Measurements from ENCODE around the gene EGFR.
A peak's percentile ranks its signal among the peaks of the same experiment; 100 is the strongest.
"Not testable (repeated sequence)": the region's sequence is repeated elsewhere in the genome, so short reads cannot be mapped to it uniquely, and the experiment has no call there.

EGFR gene

DNA sequence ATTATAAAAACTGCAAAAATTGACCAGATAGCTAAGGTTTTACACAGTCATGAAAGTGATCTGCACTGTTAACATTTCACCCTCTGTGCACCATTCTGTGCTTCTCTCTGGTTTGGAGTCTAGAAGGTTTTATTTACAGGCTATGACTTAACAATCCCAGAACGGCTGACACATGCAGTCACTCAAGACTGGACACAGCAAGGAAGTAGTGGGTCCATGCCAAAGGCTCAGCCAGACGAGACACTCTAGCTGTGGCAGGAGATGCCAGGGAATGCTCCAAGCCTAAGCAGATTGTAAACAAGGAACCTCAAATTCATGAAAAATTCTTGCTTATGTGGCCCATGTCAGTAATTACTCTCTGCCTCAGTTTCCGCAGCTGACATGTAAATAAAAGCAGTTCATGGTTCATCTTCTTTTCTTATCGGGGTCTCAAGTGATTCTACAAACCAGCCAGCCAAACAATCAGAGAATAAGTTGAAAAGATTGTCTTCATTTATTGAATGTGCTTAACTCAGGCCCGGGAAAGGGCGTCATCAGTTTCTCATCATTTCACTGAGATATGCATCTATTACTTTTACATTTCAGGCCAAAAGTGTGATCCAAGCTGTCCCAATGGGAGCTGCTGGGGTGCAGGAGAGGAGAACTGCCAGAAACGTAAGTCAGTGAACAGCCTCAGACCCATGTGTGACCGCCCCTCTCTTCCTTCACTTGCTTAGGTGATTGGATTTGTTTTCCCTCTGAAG is 132.1 kb downstream of the EGFR start:
- no peak for DNase-seq

DNA sequence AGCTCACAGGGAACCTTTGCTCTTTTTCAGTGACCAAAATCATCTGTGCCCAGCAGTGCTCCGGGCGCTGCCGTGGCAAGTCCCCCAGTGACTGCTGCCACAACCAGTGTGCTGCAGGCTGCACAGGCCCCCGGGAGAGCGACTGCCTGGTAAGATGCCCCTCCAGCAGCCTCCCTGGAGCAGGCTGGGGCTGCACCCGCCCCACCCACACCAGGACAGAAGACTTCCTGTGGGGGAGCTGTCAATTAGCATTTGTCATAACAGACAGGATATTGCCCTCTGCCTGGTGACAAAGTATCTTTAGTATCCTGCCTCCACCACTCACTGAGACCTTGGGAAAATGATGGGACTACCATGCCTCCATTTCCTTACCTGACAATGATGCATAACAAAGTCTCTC is 133.7 kb downstream of the EGFR start:
- no peak for DNase-seq

DNA sequence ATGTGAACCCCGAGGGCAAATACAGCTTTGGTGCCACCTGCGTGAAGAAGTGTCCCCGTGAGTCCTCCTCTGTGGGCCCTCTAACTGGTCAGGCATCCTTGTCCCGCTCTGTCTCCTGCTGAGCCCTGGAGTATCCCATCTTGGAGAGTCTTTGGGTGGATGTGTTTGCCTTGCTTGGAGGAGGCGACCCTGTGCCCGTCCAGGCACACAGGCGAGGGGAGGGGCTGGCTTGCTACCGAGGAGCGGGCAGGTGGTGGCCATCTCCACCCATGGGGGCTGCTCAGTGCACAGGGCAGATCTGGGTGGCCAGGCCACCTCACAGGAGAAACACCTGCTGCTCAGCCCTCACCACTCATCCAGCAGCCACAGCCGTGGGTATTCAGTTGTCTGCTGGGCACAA is 135.3 kb downstream of the EGFR start:
- no peak for DNase-seq

DNA sequence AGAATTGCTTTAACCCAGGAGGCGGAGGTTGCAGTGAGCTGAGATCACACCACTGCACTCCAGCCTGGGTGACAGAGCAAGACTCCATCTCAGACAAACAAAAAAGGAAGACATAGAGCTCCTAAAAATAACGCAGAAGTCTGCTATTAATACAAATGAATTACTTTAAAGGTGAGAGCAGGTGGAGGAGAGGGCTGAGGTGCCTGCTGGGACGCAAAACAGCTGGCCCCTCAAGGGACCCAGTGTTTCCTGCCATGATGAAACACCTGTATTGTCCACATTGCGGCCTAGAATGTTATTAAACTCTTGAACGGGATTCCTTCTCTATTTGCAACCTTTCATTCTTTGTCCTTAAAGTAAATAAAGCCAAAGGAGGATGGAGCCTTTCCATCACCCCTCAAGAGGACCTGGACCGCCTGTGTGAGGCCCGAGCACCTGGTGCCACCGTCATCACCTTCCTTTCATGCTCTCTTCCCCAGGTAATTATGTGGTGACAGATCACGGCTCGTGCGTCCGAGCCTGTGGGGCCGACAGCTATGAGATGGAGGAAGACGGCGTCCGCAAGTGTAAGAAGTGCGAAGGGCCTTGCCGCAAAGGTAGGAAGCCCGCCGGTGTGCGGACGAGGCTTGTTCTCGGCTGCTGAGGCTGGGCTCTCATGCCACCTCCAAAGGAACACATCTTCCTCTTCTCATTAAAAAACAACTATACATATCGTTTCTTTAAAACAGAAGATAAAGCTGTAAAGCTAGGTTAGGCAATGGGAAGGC is 136.7 kb downstream of the EGFR start:
- DNase-seq, result no peak

DNA sequence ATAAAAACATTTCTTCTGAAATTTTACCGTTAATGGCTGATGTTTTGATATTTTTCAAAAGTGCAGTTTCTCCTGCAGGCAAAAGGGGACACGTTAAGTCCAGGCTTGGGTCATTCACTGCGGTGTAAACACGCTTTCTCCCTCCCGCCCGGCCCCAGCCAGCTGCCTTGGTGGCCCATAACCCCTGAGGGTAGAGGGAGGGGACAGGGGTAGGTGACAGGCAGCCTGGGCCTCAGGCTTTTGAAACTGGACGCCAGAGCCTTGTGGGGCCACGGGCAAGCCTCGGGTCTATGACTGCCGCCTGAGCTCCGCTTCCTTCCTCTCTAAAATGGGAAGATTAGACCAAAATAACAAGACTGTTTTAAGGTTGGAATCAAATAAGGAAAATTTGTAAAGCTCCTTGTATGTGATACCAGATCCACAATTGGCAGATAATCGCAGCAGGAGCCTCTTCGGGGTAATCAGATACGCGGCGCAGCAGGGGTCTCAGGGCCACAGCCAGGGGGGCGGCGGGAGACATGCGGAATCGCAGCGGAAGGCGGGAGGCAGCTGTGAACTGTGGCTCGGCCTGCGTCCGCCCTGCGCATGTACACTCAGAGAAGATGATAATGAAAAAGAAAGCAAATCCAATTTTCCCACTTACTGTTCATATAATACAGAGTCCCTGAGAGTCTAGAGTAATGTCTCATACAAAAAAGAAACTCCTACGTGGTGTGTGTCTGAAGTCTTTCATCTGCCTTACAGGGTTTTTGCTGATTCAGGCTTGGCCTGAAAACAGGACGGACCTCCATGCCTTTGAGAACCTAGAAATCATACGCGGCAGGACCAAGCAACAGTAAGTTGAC is 138.3 kb downstream of the EGFR start:
- no peak for DNase-seq

DNA sequence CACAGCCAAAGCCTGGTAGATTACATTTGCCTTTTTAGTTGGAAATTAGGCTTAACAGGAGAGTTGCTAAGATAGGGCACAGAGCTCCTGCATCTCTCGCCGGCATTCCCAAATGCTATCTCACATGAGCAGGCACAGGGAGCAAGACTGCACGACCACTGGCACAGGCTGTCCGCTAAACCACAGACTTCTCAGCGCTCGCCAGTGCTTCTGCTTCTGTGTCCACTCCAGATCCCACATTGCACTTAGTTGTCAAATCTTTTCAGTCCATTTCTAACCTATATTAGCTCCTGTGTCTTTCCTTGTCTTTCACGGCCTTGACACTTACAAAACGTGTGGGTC is 138.9 kb downstream of the EGFR start:
- no peak for DNase-seq

DNA sequence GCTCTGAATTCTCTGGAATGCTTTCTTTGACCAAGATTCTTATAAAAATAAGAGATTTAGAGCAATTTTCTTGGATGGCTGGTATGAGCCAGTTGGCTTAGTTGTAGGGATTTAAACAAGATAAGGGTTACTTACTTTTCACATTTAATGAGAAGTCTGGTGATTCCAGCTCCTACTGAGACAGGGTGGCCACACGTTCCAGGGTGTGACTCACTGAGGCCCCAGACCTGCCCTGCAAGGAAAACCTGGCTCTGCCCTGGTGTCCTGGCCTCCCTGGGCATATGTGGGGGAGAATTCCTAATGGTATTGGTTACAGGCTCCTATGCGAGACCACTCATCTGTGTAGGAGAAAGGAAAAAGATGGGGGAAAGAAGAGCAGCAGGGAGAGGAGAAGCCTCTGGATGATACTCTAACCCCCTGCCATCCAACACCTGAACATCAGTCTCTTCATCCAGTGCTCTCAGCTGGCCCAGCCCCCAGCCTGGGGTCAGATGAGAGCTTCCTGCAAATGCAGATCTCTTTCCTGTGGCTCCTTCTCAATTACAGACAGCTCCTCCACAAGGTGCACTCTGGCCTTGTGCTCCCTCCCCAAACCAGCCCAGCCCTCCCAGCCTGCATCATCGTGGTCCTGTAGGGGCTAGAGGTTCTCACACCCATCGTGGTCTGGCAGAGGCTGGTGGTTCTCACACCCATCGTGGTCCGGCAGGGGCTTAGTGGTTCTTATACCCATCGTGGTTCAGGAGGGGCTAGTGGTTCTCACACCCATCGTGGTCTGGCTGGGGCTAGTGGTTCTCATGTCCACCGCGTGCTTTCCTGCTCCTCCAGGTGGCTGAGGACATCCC is 139.9 kb downstream of the EGFR start:
- peak; percentile 61 for DNase-seq

DNA sequence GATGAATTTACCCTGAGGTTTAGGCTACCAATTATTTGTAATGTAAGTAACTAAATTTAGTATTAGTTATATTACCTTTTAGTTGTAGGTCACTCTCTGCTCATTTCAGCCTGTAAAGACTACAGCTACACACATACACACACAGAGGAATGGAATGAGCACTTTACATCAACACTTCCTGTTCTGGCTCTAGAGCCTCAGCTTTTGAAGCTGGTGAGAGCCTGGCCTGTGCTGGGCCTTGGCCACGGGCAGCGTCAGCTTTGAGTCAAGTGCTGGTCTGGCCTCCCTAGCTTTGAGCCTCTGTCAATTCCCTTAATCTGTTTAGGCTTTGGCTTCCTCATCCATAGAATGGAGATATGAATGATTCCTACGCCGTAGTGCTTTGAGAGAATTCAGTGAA is 141.7 kb downstream of the EGFR start:
- peak; percentile 59 for DNase-seq

DNA sequence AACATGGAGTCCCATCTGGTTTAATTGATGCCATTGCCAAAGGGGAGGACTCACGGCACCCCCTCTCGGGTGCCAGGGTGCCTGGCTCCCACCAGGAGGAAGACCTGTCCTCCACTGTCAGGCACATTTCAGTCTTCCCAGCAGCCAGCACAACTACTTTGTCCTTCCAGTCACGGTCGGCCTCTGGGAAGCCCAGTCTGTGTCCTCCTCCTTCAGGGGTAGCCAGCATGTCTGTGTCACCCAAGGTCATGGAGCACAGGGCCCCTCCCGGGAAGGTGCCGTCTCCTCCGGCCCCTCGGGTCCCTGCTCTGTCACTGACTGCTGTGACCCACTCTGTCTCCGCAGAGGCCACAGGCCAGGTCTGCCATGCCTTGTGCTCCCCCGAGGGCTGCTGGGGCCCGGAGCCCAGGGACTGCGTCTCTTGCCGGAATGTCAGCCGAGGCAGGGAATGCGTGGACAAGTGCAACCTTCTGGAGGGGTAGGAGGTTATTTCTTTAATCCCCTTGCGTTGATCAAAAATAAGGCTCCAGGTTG is 142.4 kb downstream of the EGFR start:
- DNase-seq, result no peak

DNA sequence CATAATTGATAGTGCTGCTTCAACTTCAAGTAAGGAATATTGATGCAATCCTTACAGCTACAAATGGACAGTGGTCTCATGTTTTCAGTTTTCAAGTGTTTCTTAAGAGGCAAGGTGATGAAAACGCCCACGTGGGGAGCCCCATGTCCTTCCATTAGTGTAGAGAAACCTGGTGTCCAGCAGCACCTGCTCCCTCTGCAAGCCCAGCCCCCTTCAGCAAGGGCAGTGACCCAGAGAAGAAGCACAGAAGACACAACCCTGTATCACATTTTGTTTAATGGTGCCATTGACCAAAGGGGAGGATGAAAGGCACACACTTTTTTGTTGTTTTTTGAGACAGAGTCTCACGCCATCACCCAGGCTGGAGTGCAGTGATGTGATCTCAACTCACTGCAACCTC is 143.7 kb downstream of the EGFR start:
- DNase-seq, result no peak

DNA sequence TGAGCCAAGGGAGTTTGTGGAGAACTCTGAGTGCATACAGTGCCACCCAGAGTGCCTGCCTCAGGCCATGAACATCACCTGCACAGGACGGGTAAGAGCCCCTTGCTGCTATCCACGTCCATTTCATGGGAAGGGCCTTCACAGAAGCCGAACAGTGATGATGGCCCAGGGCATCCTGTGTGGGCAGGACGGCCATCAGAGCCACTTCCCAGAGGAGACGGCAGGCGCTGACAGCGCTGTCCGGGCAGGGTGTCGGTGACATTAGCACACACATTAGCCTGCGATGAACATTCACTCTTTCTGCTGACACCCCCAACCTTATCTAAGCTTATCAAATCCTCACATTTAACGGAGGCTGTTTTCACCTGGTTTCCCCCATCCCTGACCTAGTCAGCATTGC is 144.9 kb downstream of the EGFR start:
- no peak for DNase-seq

DNA sequence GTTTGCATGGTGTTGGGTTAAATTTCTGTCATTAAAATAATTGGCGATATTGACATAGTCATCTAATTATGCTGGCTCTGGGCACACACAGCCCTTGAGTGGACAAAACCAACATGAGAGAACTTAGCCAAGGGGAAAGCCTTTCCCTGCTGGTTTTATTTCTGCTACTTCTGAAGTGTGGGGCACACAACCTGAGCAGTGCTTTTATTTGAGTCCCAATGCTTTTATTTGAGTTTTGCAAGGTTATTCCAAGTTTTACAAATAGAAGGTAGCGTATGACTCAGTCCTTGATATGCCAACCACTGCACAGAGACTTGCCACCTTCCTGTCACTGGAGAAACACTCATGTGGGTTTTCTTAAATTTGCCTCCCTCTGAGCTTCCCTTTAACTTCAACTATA is 145.7 kb downstream of the EGFR start:
- no peak for DNase-seq

DNA sequence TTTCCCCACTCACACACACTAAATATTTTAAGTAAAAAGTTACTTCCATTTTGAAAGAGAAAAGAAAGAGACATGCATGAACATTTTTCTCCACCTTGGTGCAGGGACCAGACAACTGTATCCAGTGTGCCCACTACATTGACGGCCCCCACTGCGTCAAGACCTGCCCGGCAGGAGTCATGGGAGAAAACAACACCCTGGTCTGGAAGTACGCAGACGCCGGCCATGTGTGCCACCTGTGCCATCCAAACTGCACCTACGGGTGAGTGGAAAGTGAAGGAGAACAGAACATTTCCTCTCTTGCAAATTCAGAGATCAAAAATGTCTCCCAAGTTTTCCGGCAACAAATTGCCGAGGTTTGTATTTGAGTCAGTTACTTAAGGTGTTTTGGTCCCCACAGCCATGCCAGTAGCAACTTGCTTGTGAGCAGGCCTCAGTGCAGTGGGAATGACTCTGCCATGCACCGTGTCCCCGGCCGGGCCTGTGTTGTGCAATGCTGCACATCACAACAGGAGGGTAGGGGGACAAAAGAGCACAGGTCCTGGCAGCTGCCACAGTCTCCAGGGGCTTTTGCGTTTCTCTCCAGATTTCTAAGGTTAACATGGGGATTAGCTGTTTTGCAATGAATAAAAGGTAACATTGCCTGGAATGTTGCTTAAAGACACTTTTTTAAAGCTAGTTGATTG is 146.5 kb downstream of the EGFR start:
- no peak for DNase-seq

DNA sequence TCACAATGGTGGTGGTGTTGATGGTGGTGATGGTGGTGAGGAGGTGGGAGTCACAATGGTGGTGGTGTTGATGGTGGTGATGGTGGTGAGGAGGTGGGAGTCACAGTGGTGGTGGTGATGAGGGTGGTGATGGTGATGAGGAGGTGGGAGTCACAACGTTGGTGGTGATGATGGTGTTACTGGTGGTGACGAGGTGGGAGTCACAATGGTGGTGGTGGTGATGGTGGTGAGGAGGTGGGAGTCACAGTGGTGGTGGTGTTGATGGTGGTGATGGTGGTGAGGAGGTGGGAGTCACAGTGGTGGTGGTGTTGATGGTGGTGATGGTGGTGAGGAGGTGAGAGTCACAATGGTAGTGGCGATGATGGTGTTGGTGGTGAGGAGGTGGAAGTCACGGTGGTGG is 148.5 kb downstream of the EGFR start:
- not testable (repeated sequence) for DNase-seq

DNA sequence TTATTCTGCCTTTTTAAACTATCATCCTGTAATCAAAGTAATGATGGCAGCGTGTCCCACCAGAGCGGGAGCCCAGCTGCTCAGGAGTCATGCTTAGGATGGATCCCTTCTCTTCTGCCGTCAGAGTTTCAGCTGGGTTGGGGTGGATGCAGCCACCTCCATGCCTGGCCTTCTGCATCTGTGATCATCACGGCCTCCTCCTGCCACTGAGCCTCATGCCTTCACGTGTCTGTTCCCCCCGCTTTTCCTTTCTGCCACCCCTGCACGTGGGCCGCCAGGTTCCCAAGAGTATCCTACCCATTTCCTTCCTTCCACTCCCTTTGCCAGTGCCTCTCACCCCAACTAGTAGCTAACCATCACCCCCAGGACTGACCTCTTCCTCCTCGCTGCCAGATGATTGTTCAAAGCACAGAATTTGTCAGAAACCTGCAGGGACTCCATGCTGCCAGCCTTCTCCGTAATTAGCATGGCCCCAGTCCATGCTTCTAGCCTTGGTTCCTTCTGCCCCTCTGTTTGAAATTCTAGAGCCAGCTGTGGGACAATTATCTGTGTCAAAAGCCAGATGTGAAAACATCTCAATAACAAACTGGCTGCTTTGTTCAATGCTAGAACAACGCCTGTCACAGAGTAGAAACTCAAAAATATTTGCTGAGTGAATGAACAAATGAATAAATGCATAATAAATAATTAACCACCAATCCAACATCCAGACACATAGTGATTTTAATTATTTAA is 151.7 kb downstream of the EGFR start:
- no peak for DNase-seq

DNA sequence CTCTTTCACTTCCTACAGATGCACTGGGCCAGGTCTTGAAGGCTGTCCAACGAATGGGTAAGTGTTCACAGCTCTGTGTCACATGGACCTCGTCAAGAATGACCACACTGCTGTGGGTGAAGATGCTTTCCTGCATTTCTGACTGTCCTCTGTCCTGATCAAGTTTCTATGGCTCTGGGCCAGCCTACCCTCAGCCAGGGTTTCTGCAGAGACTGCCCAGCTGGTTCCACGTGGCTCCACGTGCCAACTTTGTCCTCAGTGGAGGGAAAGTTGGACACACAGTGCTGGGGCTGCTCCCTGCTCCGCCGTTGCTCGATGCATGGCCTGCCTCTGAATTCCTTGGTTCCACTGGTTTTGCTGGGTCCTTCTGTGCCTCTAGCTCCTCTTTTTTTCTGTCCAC is 152.3 kb downstream of the EGFR start:
- DNase-seq, result no peak

DNA sequence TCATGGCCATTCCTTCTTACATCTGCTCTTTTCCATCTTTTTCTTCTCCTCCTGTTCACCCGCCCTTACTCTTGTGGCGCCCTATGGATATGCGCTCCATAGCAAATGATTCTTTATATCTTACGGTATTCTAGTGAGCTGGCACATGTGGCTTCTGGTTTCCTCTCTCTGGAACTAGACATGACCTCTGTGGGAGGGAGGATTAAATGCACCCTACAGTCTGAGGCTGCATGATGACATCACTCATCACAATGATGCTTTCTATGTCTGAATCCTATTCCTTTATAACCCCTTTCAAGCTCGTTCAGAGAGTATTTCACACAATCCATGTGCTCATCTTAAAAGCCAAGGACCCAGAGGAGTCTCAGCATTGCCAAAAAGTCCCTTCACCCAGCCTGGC is 153.3 kb downstream of the EGFR start:
- DNase-seq, result no peak

DNA sequence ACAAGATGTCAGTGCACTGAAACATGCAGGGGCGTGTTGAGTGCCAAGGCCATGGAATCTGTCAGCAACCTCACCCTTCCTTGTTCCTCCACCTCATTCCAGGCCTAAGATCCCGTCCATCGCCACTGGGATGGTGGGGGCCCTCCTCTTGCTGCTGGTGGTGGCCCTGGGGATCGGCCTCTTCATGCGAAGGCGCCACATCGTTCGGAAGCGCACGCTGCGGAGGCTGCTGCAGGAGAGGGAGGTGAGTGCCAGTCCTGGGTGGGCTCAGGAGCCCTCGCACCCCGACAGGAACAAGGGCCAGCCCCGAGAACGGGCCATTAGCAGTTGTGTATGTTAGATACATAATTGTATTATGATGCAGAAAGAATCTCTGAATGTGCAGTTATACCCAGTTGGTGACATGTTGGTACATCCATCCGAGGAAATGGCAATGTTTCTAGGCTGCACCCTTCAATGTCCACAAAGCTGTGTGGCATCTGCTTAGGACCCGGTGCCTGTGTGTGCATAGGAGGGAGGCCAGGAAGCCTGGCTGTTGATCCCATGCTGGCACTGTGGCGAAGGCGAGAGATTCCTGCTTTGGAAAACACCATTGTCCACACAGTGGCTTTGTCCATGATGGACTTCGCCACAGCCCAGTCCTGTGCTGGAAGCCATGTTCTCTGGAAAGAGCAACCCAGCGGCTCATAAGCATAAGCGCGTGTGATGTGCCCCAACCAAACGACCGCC is 154.2 kb downstream of the EGFR start:
- DNase-seq, result no peak

DNA sequence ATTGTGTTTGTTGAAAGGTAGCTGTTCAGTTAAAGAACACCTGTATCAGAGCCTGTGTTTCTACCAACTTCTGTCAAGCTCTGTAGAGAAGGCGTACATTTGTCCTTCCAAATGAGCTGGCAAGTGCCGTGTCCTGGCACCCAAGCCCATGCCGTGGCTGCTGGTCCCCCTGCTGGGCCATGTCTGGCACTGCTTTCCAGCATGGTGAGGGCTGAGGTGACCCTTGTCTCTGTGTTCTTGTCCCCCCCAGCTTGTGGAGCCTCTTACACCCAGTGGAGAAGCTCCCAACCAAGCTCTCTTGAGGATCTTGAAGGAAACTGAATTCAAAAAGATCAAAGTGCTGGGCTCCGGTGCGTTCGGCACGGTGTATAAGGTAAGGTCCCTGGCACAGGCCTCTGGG is 154.9 kb downstream of the EGFR start:
- DNase-seq, result no peak

DNA sequence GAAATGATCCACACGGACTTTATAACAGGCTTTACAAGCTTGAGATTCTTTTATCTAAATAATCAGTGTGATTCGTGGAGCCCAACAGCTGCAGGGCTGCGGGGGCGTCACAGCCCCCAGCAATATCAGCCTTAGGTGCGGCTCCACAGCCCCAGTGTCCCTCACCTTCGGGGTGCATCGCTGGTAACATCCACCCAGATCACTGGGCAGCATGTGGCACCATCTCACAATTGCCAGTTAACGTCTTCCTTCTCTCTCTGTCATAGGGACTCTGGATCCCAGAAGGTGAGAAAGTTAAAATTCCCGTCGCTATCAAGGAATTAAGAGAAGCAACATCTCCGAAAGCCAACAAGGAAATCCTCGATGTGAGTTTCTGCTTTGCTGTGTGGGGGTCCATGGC is 155.6 kb downstream of the EGFR start:
- no peak for DNase-seq

DNA sequence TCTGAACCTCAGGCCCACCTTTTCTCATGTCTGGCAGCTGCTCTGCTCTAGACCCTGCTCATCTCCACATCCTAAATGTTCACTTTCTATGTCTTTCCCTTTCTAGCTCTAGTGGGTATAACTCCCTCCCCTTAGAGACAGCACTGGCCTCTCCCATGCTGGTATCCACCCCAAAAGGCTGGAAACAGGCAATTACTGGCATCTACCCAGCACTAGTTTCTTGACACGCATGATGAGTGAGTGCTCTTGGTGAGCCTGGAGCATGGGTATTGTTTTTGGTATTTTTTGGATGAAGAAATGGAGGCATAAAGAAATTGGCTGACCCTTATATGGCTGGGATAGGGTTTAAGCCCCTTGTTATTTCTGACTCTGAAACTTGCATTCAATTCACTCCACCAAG is 156.0 kb downstream of the EGFR start:
- DNase-seq, result no peak
